HepG2 (cell line): ENCODE results near the gene UBAP2L. TPM values are rescaled to one million over a fixed set of nuclear protein-coding genes. Genes with fewer than 3 reads are reported as not detected.

ENCODE experiments used
- HDAC6 ChIP-seq: fragments of 200-600 bp; sonication (generic); IDR thresholded peaks from 2 replicates; pipeline ENCODE4 v1.7.0; 2017; ENCODE audit warnings: mild to moderate bottlenecking, antibody characterized with exemption, low read length, low read depth
- HMGXB3 ChIP-seq: sonication (generic); formaldehyde crosslinking; IDR thresholded peaks from 2 replicates; pipeline ENCODE4 v1.4.0; 2020; ENCODE audit warnings: missing genetic modification reagents, borderline replicate concordance
- MYNN ChIP-seq: sonication (generic); formaldehyde crosslinking; IDR thresholded peaks from 2 replicates; pipeline ENCODE4 v1.4.0; 2020; ENCODE audit warnings: mild to moderate bottlenecking, low read depth, missing genetic modification reagents
- PATZ1 ChIP-seq: sonication (generic); formaldehyde crosslinking; IDR thresholded peaks from 2 replicates; pipeline ENCODE4 v1.4.0; 2020; ENCODE audit warnings: missing genetic modification reagents
- SMAD3 ChIP-seq: sonication (generic); formaldehyde crosslinking; IDR thresholded peaks from 2 replicates; pipeline ENCODE4 v1.4.0; 2020; ENCODE audit warnings: missing genetic modification reagents
- XRCC5 ChIP-seq: fragments of 200-400 bp; formaldehyde crosslinking; optimal IDR thresholded peaks from 2 replicates; pipeline ENCODE3; 2017; ENCODE audit warnings: mild to moderate bottlenecking, low read length
- ZNF597 ChIP-seq: sonication (generic); formaldehyde crosslinking; IDR thresholded peaks from 2 replicates; pipeline ENCODE4 v1.5.0; 2020; ENCODE audit warnings: missing genetic modification reagents
- ZNF782 ChIP-seq: sonication (generic); formaldehyde crosslinking; IDR thresholded peaks from 2 replicates; pipeline ENCODE4 v1.4.0; 2020; ENCODE audit warnings: missing genetic modification reagents, mild to moderate bottlenecking, borderline replicate concordance
- polyA plus RNA-seq, 8 experiments: library from polyadenylated mRNA; depleted of rRNA in 3 of 8; stranded (reverse) in 7 of 8; unstranded in 1 of 8; fragments of >200 nt; fragmentation: Illumina TruSeq in 4 of 8; extraction: Trizol in 4 of 8; gene quantifications; 2 replicates each; pipeline versions ENCODE4 v1.2.1 to v1.2.3, GENCODE V29; 2011 to 2016; ENCODE audit warnings: low read depth in 4 of 8, missing spikeins in 1 of 8, mixed read lengths in 1 of 8; ENCODE audit not compliant: insufficient read depth in 1 of 8
- total RNA-seq, 5 experiments: library from RNA; depleted of rRNA; stranded (reverse); fragments of >200 nt; fragmentation: Illumina TruSeq; extraction: Trizol; gene quantifications; 2 replicates each; pipeline ENCODE4 v1.2.3, GENCODE V29; 2016; ENCODE audit warnings: low read depth in 1 of 5

UBAP2L gene
- total and polyA plus RNA-seq, 2 of the 13 experiments (the other 11 are each of a cell fraction or from before 2014, with no cell fraction given): 74.2 to 159 TPM

- TF ChIP-seq HMGXB3 (CRISPR knock-in tag): no peak
- TF ChIP-seq SMAD3: no peak
- no peak for TF ChIP-seq MYNN
- TF ChIP-seq ZNF782: no peak
- TF ChIP-seq PATZ1: no peak
- no peak for TF ChIP-seq HDAC6
- no peak for TF ChIP-seq XRCC5
- no peak for TF ChIP-seq ZNF597 (CRISPR knock-in tag)
Observed at GRCh38 chr1:154208677-154209388, 11.9 kb upstream of the UBAP2L start (continued).
